Kidney (tissue), 14 donors: Measurements from ENCODE around the gene RBPMS2. TPM values are rescaled to one million over a fixed set of nuclear protein-coding genes. Genes with fewer than 3 reads are reported as not detected.
"Not testable (repeated sequence)": the region's sequence is repeated elsewhere in the genome, so short reads cannot be mapped to it uniquely, and the experiment has no call there.

ENCODE experiments used
- DNase-seq, 5 donors: peaks; one replicate each; pipeline ENCODE4 v3.0.0-alpha.2; 2013 to 2020
- FAIRE-seq: peaks from 2 replicates; lab custom pipeline; 2012; peaks lifted over from hg19 to GRCh38; lab: Jason Lieb, UNC
- H3K27ac ChIP-seq, 2 donors: one replicate each; pipeline ENCODE4 v1.7.0; 2013; ENCODE audit warnings: low read depth in 2 of 2, low read length in 2 of 2, inconsistent platforms in 1 of 2
- H3K27me3 ChIP-seq: one replicate; pipeline ENCODE4 v1.7.1; 2013; ENCODE audit warnings: low read length, inconsistent platforms; ENCODE audit not compliant: control insufficient read depth, insufficient read depth
- H3K36me3 ChIP-seq, 3 donors: one replicate each; pipeline versions ENCODE4 v1.7.0 to v1.7.1; 2013; ENCODE audit warnings: low read length in 3 of 3, control low read depth in 1 of 3, inconsistent platforms in 1 of 3; ENCODE audit not compliant: insufficient read depth in 3 of 3, control insufficient read depth in 2 of 3
- H3K4me1 ChIP-seq, 3 donors: one replicate each; pipeline versions ENCODE4 v1.7.0 to v1.7.1; 2013; ENCODE audit warnings: low read length in 3 of 3, inconsistent platforms in 1 of 3, low read depth in 1 of 3; ENCODE audit not compliant: control insufficient read depth in 2 of 3, insufficient read depth in 2 of 3
- H3K4me3 ChIP-seq, 3 donors: one replicate each; pipeline versions ENCODE4 v1.7.0 to v1.8.1; 2013; ENCODE audit warnings: low read length in 3 of 3, control low read depth in 1 of 3, inconsistent platforms in 1 of 3
- H3K9ac ChIP-seq, 3 donors: one replicate each; pipeline versions ENCODE4 v1.7.0 to v1.7.1; 2013; ENCODE audit warnings: low read length in 3 of 3, control low read depth in 1 of 3, inconsistent platforms in 1 of 3
- H3K9me3 ChIP-seq, 3 donors: one replicate each; pipeline versions ENCODE4 v1.7.0 to v1.7.1; 2013; ENCODE audit warnings: low read length in 3 of 3, control low read depth in 1 of 3, inconsistent platforms in 1 of 3; ENCODE audit not compliant: control insufficient read depth in 2 of 3, insufficient read depth in 1 of 3
- CTCF ChIP-seq: IDR thresholded peaks from 3 replicates; pipeline ENCODE4 v1.5.1; 2012; ENCODE audit warnings: mild to moderate bottlenecking, moderate library complexity, borderline replicate concordance; ENCODE audit not compliant: insufficient read depth; ENCODE audit errors: extremely low read depth
- intact Hi-C: fragments of 100-400 bp; cut with DNase I; formaldehyde crosslinking; loops from one replicate; pipeline ENCODE4 v1.11.1; 2022
- polyA plus RNA-seq: library from polyadenylated mRNA; stranded (reverse); fragments of 350-450 nt; fragmentation: Illumina TruSeq; extraction: RNeasy Lipid Tissue Mini Kit (QIAGEN cat#74804); gene quantifications from one replicate; pipeline ENCODE4 v1.2.3, GENCODE V29; 2014; ENCODE audit warnings: low read depth, low replicate concordance; ENCODE audit not compliant: insufficient read depth
- total RNA-seq: library from RNA; stranded (reverse); fragmentation: NEBNext Ultra II Directional; extraction: Animal tissue kit (Norgen Biotek cat#: 25700); gene quantifications from one replicate; pipeline ENCODE4 v1.2.1, GENCODE V29; 2021
- donor health status: control.
- donor health status: control.
- donor health status: control.
- donor health status: control.
- donor health status: control.
- donor health status: DM: yes; HTN: yes; CAD: no.
- donor health status: Normal renal cell carcinoma (clear cell type).

Gene RBPMS2
- total and polyA plus RNA-seq, 2 donors from 2014 or later, result 8.2 to 24.2 TPM

DNA sequence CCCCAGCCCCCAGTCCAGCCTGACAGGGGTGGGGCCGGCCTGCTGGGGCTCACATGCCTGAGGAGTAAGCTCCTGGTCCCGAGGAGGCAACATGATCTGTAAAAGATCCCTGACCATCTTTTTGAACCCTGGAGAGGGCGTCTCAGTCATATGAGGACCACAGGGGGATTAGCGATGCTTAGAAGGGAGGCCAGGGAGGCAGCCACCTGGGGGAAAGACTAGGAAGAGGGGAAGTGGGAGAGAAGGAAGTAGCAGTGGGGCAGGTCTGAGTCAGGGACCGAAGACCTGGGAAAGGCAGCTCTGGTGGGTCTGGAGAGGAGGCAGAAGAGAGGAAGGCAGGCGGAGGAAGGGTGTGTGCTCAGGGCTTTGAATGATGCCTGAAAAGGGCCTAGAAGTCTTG, 31.1 kb upstream of the RBPMS2 start:
- no peaks in the 10 kb centered on the region for H3K9me3 ChIP-seq
- H3K27ac ChIP-seq, result no peak overlapping the region
- intact Hi-C loops, result loop anchor here (5.0 kb wide), 1 partner anchor 74 kb away; no protein-coding TSS in a partner anchor
- H3K36me3 ChIP-seq, result no peaks in the 10 kb centered on the region
- H3K4me3 ChIP-seq, result no peak overlapping the region
- H3K4me1 ChIP-seq, result no peaks in the 10 kb centered on the region
- no peak for DNase-seq
- no peak overlapping the region for H3K9ac ChIP-seq
- no peaks in the 10 kb centered on the region for H3K27me3 ChIP-seq
- TF ChIP-seq CTCF, result no peak
- FAIRE-seq, result no peak

DNA sequence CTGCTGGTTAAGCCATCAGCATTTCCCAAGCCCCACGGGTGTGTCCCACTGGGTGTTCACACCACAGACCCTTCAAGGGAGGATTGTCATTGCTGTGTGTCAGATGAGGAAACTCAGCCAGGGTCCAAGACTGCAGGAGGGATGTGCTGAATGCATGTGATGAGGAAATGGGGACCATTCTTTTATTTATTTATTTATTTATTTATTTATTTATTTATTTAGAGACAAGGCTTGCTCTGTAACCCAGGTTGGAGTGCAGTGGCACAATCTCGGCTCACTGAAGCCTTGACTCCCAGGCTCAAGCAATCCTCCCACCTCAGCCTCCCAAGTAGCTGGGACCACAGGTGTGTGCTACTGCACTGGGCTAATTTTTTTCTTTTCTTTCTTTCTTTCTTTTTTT, 29.2 kb upstream of the RBPMS2 start:
- Histone ChIP-seq H3K27ac (no peak overlapping the region), H3K9me3 (no peaks in the 10 kb centered on the region), H3K27me3 (no peaks in the 10 kb centered on the region), H3K9ac (no peak overlapping the region), H3K36me3 (no peaks in the 10 kb centered on the region), H3K4me1 (no peaks in the 10 kb centered on the region), H3K4me3 (no peak overlapping the region)
- intact Hi-C loops, result loop anchor here (5.0 kb wide), 1 partner anchor 72 kb away; no protein-coding TSS in a partner anchor
- FAIRE-seq (no peak), DNase-seq (no peak)
- TF ChIP-seq CTCF, result no peak

DNA sequence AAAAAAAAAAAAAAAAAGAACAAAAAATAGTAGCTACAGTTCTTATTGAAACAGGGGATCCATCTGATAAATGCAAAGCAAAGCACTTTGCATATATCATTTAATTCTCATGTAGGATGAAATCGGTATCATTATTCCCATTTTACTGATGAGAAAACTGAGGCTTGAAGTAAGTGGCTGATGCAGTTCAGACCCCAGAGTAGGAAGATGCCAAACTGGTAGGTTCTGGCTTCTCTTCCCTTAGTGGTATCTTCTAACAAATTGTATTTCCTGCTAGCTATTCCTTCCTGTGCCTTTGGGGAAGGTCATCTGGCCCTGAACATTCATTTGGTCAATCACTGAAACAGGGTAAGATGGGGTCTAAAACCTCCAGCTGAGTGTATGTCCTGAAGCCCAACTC, 28.1 kb upstream of the RBPMS2 start:
- H3K9me3 ChIP-seq, result no peaks in the 10 kb centered on the region
- FAIRE-seq (no peak), DNase-seq (no peak)
- H3K4me1 ChIP-seq, result no peaks in the 10 kb centered on the region
- intact Hi-C loops, result no loop called here
- H3K27me3 ChIP-seq, result no peaks in the 10 kb centered on the region
- H3K9ac ChIP-seq, result no peak overlapping the region
- H3K27ac ChIP-seq, result no peak overlapping the region
- no peak overlapping the region for H3K4me3 ChIP-seq
- no peaks in the 10 kb centered on the region for H3K36me3 ChIP-seq
- no peak for TF ChIP-seq CTCF

DNA sequence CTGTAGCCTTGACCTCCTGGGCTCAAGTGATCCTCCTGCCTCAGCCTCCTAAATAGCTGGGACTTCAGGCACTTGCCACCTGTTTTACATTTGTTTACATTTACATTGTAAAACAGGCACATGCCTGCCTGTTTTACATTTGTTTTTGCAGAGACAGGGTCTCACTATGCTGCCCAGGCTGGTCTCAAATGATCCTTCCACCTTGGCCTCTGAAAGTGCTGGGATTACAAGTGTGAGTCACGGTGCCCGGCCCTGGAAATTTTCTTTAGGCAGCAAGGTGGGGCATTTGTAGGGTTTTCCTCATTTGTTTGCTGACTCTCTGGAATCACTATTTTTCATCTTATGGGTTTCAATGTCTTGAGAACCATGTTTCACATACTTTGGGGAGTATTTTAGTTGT, 25.1 kb upstream of the RBPMS2 start:
- Histone ChIP-seq H3K27me3 (no peaks in the 10 kb centered on the region), H3K36me3 (no peaks in the 10 kb centered on the region), H3K4me1 (no peaks in the 10 kb centered on the region), H3K9ac (no peak overlapping the region), H3K4me3 (no peak overlapping the region), H3K9me3 (no peaks in the 10 kb centered on the region), H3K27ac (no peak overlapping the region)
- FAIRE-seq (no peak), DNase-seq (no peak)
- no peak for TF ChIP-seq CTCF
- intact Hi-C loops, result no loop called here

DNA sequence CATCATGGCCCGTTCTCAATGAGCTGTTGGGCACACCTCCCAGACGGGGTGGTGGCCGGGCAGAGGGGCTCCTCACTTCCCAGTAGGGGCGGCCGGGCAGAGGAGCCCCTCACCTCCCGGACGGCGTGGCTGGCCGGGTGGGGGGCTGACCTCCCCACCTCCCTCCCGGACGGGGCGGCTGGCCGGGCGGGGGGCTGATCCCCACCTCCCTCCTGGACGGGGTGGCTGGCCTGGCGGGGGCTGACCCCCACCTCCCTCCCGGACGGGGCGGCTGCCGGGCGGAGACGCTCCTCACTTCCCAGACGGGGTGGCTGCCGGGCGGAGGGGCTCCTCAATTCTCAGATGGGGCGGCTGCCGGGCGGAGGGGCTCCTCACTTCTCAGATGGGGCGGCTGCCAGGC, 23.5 kb upstream of the RBPMS2 start:
- H3K36me3 ChIP-seq, H3K27ac ChIP-seq, DNase-seq, H3K4me3 ChIP-seq, H3K27me3 ChIP-seq, intact Hi-C loops, H3K9me3 ChIP-seq, H3K9ac ChIP-seq, H3K4me1 ChIP-seq, FAIRE-seq: not testable (repeated sequence)

DNA sequence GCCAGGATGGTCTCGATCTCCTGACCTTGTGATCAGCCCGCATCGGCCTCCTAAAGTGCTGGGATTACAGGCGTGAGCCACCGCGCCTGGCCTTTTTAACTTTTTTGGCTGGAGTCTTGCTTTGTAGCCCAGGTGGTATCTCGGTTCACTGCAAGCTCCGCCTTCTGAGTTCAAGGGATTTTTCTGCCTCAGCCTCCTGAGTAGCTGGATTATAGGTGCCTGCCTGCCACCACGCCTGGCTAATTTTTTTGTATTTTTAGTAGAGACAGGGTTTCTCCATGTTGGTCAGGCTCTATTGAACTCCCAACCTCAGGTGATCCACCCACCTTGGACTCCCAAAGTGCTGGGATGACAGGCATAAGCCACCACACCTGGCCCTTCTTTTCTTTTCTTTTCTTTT, 20.5 kb upstream of the RBPMS2 start:
- H3K9me3 ChIP-seq, intact Hi-C loops, H3K27me3 ChIP-seq, FAIRE-seq, H3K4me3 ChIP-seq, H3K9ac ChIP-seq, H3K36me3 ChIP-seq, H3K27ac ChIP-seq, DNase-seq, H3K4me1 ChIP-seq: not testable (repeated sequence)
